Tongue (tissue), 3 donors: ENCODE results near the gene ADGRB2. TPM values are rescaled to one million over a fixed set of nuclear protein-coding genes. Genes with fewer than 3 reads are reported as not detected.

Source experiments
- DNase-seq: peaks from one replicate; pipeline ENCODE4 v3.0.0-alpha.2; 2015
- small RNA-seq: library from RNA; depleted of rRNA; stranded (forward); fragments of <200 nt; gene quantifications from one replicate; pipeline ENCODE3, GENCODE V24; 2014; ENCODE audit warnings: low replicate concordance
- total RNA-seq: library from RNA; depleted of rRNA; stranded (reverse); fragments of >200 nt; gene quantifications from one replicate; pipeline ENCODE4 v1.2.3, GENCODE V29; 2014

ADGRB2 gene
- total RNA-seq, 1 donor from 2014 or later: 7.9 TPM

DNA sequence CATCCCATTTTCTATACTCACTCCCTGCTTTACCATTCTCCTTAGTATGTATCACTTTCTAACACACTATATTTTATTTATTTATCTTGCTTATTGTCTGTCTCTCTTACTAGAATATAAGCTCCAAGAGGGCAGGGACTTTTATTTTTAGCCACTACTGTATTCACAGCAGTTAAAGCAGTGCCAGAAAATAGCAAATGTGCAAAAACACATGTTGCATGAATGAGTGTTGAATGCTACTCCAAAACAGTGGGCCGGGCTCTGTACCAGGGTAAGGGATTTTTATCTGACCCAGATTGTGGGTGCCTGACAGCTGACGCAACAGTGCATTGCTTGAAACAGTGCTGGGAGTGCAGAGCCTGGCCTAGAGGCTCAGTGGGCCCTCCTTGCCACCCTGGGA, 85.0 kb downstream of the ADGRB2 start:
- no peak for DNase-seq

DNA sequence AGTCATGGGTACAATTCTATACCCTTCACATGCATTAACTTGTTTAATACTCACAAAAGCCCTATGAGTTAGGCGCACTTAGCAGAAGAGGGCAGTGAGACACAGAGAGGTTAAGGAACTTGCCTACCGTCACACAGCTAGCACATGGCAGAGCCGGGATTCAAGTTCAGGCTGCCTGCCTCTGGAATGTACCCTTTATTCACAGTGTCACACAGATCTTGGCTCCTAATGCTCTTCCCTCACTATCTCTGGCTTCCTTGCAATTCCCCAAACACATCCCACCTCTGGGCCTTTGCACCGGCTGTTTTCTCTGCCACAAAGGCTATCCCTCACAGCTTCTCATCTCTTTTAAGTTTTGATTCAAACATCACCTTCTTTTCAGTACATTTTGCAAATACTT, 85.5 kb downstream of the ADGRB2 start:
- DNase-seq: no peak

DNA sequence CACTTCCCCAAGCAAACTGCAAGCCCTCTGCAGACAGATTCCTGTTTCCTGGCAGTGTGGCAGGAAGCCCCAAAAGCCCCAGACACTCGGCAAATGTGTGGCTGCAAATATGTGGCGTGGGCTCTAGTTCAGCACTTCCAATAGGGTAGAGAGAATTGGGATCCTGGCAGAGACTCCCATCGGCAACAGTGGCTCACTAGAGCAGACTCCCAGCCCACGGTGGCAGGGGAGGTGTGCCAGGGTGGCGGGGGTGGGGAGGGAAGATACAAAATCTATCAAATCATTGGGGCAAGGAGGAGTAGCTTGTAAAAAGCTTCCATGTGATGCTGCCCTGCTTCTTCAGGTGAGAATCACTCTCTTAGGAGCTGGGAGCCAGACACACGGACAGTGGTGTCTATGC, 86.2 kb downstream of the ADGRB2 start:
- DNase-seq: no peak

DNA sequence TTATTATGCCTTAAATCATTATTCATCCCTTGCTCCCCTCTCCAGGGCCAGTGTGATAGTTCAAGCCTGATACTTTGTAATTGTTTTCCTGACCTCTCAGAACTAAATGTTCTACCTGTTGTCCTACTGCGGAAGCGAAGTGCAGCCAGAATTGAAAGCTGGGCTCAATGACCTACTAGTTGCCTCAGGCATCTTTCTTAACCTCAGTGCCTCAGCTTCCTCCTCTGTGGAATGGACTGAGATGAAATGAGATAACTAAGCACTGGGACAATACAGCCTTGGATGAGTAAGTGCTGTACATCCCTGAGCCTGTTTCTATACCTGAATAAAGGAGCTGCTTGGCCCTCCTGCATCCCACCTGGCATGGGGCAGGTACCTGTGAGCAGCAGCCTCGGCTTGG, 86.7 kb downstream of the ADGRB2 start:
- DNase-seq: no peak

Small RNAs within 50 kb of the gene (small RNA-seq; reads per million reads assigned to genes)
- not detected for gene MIR4254

Other genes starting within 250 kb of the ADGRB2 start
- gene TINAGL1, start 187.8 kb downstream of the ADGRB2 start, total RNA-seq: 56.0 TPM
- gene HCRTR1, start 146.7 kb downstream of the ADGRB2 start, total RNA-seq: not detected
- gene PEF1, start 119.5 kb downstream of the ADGRB2 start, total RNA-seq: 52.1 TPM
- gene COL16A1, start 60.3 kb downstream of the ADGRB2 start, total RNA-seq: 158 TPM
- gene SPOCD1, start 51.7 kb upstream of the ADGRB2 start, total RNA-seq: 0.21 TPM
- gene PTP4A2, start 174.0 kb upstream of the ADGRB2 start, total RNA-seq: 254 TPM
- 96.8 TPM for gene KHDRBS1, start 249.5 kb upstream of the ADGRB2 start, total RNA-seq